Endothelial cell of umbilical vein (primary cell): ENCODE measurements around the gene CCDC85C. TPM values are rescaled to one million over a fixed set of nuclear protein-coding genes. Genes with fewer than 3 reads are reported as not detected.

Experiments used
- BruUV-seq: library from RNA; stranded (reverse); fragments of 400-500 nt; replicated peaks from 2 replicates; lab custom pipeline; 2021; lab: Mats Ljungman, UMichigan
- CTCF ChIA-PET: fragments of 300-600, 350-600 bp; sonication (Branson Sonifier 250); formaldehyde crosslinking; loops from one replicate; lab custom pipeline; 2021; ENCODE audit warnings: antibody characterized with exemption, inconsistent platforms; lab: Charles Lee
- POLR2A ChIA-PET: fragments of 300-600, 350-600 bp; sonication (Branson Sonifier 250); formaldehyde crosslinking; loops from one replicate; lab custom pipeline; 2021; ENCODE audit warnings: antibody characterized with exemption, inconsistent platforms; lab: Charles Lee
- DNase-seq: peaks from one replicate; pipeline ENCODE4 v3.0.0-alpha.2; 2011; ENCODE audit warnings: low read depth, low spot score
- FAIRE-seq: peaks from 2 replicates; lab custom pipeline; 2011; peaks lifted over from hg19 to GRCh38; lab: Jason Lieb, UNC
- H2AFZ ChIP-seq: 2 replicates; pipeline ENCODE4 v1.6.0; 2012; ENCODE audit warnings: low read depth, low read length, control low read depth, inconsistent platforms
- H3K27ac ChIP-seq: 2 replicates; pipeline ENCODE4 v1.5.1; 2011; ENCODE audit warnings: low read depth, mild to moderate bottlenecking, control low read depth, low read length, moderate library complexity; ENCODE audit not compliant: insufficient read depth
- H3K27me3 ChIP-seq, 2 experiments: 2 replicates each; pipeline versions ENCODE4 v1.6.0 to v1.6.1; 2011; ENCODE audit warnings: low read length in 2 of 2, mixed read lengths in 1 of 2; ENCODE audit not compliant: control insufficient read depth in 2 of 2, insufficient read depth in 2 of 2
- H3K36me3 ChIP-seq, 2 experiments: 2 replicates in 1 of 2; 3 replicates in 1 of 2; pipeline ENCODE4 v1.5.1; 2011; ENCODE audit warnings: low read length in 2 of 2, mild to moderate bottlenecking in 1 of 2, moderate library complexity in 1 of 2; ENCODE audit not compliant: control insufficient read depth in 2 of 2, insufficient read depth in 2 of 2; ENCODE audit errors: extremely low read depth in 1 of 2
- H3K4me1 ChIP-seq: 3 replicates; pipeline ENCODE4 v1.5.1; 2011; ENCODE audit warnings: mild to moderate bottlenecking, low read length; ENCODE audit not compliant: control insufficient read depth, insufficient read depth; ENCODE audit errors: extremely low read depth
- H3K4me2 ChIP-seq: 2 replicates; pipeline ENCODE4 v1.6.1; 2011; ENCODE audit warnings: low read length, control low read depth, mixed read lengths; ENCODE audit not compliant: insufficient read depth
- H3K4me3 ChIP-seq, 3 experiments: fragments of 200-600 bp in 1 of 3; sonication (generic), shearing (Covaris generic) in 1 of 3; replicated peaks in 1 of 3; 2 replicates each; pipeline ENCODE4 v1.5.1; 2011 to 2016; ENCODE audit warnings: control low read depth in 3 of 3, low read length in 3 of 3, mild to moderate bottlenecking in 2 of 3, inconsistent platforms in 1 of 3, low read depth in 1 of 3, moderate library complexity in 1 of 3; ENCODE audit not compliant: insufficient read depth in 1 of 3
- H3K79me2 ChIP-seq: 2 replicates; pipeline ENCODE4 v1.6.0; 2012; ENCODE audit warnings: low read length, inconsistent platforms; ENCODE audit not compliant: control insufficient read depth, insufficient read depth
- H3K9ac ChIP-seq: replicated peaks from 2 replicates; pipeline ENCODE3; 2011; ENCODE audit warnings: low read length, control low read depth; ENCODE audit not compliant: insufficient read depth; ENCODE audit errors: extremely low read depth
- H3K9me1 ChIP-seq: replicated peaks from 3 replicates; pipeline ENCODE4 v1.6.0; 2011; ENCODE audit warnings: mild to moderate bottlenecking, low read length; ENCODE audit not compliant: control insufficient read depth, insufficient read depth; ENCODE audit errors: extremely low read depth
- H3K9me3 ChIP-seq: replicated peaks from 2 replicates; pipeline ENCODE4 v1.5.1; 2012; ENCODE audit warnings: low read length, inconsistent platforms; ENCODE audit not compliant: control insufficient read depth, insufficient read depth
- H4K20me1 ChIP-seq: replicated peaks from 2 replicates; pipeline ENCODE3; 2011; ENCODE audit warnings: mild to moderate bottlenecking, low read length; ENCODE audit not compliant: control insufficient read depth, insufficient read depth; ENCODE audit errors: extremely low read depth
- JUN ChIP-seq: IDR thresholded peaks from 2 replicates; pipeline ENCODE4 v1.6.1; 2011; ENCODE audit warnings: borderline replicate concordance, low read depth; ENCODE audit not compliant: insufficient read length, insufficient read depth
- MAX ChIP-seq: IDR thresholded peaks from 2 replicates; pipeline ENCODE4 v1.6.1; 2011; ENCODE audit not compliant: insufficient read depth, insufficient read length
- MYC ChIP-seq: IDR thresholded peaks from one replicate; pipeline ENCODE4 v1.6.1; 2011; ENCODE audit warnings: mild to moderate bottlenecking, low read depth, low read length
- POLR2A ChIP-seq: IDR thresholded peaks from 2 replicates; pipeline ENCODE4 v1.6.1; 2012; ENCODE audit warnings: low read depth, mild to moderate bottlenecking, control low read depth, low read length
- POLR2AphosphoS5 ChIP-seq: IDR thresholded peaks from 2 replicates; pipeline ENCODE4 v1.6.1; 2012; ENCODE audit warnings: low read depth, mild to moderate bottlenecking, control low read depth, low read length, moderate library complexity; ENCODE audit not compliant: insufficient read depth
- dilution Hi-C: fragments of 300-500 bp; cut with MboI; formaldehyde crosslinking; loops from one replicate; pipeline ENCODE4 v1.15.0; 2019; ENCODE audit warnings: low sequenced_read_pairs; ENCODE audit not compliant: extremely low pct_ligation_motif_present
- intact Hi-C: fragments of 100-400 bp; cut with micrococcal nuclease; formaldehyde crosslinking; loops from one replicate; pipeline ENCODE4 v1.10.0; 2022
- polyA plus RNA-seq, 4 experiments: library from polyadenylated mRNA; depleted of rRNA in 3 of 4; stranded (reverse) in 3 of 4; unstranded in 1 of 4; fragments of >200 nt; gene quantifications; 2 replicates each; pipeline versions ENCODE4 v1.2.1 to v1.2.3, GENCODE V29; 2011 to 2012; ENCODE audit warnings: missing spikeins in 1 of 4
- total RNA-seq: library from RNA; stranded (reverse); gene quantifications from 2 replicates; pipeline ENCODE4 v1.2.3, GENCODE V29; 2021
- TF ChIP-seq, protein P1 (sequence below), 2 donors: IDR thresholded peaks; 1 replicate in 1 of 2; 2 replicates in 1 of 2; pipeline ENCODE4 v1.5.1; 2011; ENCODE audit warnings: low read length in 2 of 2, mild to moderate bottlenecking in 2 of 2, moderate library complexity in 2 of 2, control low read depth in 1 of 2, inconsistent platforms in 1 of 2, low read depth in 1 of 2; ENCODE audit not compliant: insufficient read depth in 1 of 2; ENCODE audit errors: extremely low read depth in 1 of 2

Gene CCDC85C
- total and polyA plus RNA-seq, 2 donors (not counting 3 experiments of a cell fraction or from before 2014, with no cell fraction given) = 7.5 to 17.8 TPM

GRCh38 chr14:99479160-99479905, 124.7 kb downstream of the CCDC85C start:
- peaks cover 23% of the 10 kb centered on the region for H3K4me1 ChIP-seq
- peak overlapping the region; percentile 36 for H3K27ac ChIP-seq
- POLR2A ChIA-PET = interaction anchor here (2.2 kb wide), 1 partner anchor 12 kb away, joined by 7 read pairs; no protein-coding TSS in a partner anchor
- H3K4me3 ChIP-seq = peak overlapping the region; percentile 3 to 87 (median 61)
- H3K79me2 ChIP-seq = peaks cover 85% of the 10 kb centered on the region
- FAIRE-seq (no peak), DNase-seq (peak; percentile 11)
- no peaks in the 10 kb centered on the region for H3K9me1 ChIP-seq
- H3K27me3 ChIP-seq = no peaks in the 10 kb centered on the region
- no peak overlapping the region for H2AFZ ChIP-seq
- no peaks in the 10 kb centered on the region for H3K36me3 ChIP-seq
- no peaks in the 10 kb centered on the region for H3K9me3 ChIP-seq
- H4K20me1 ChIP-seq = peaks cover 17% of the 10 kb centered on the region
- peak overlapping the region; percentile 87 for H3K4me2 ChIP-seq
- CTCF ChIA-PET = interaction anchor here (1.0 kb wide), 1 partner anchor 12 kb away, joined by 3 read pairs; no protein-coding TSS in a partner anchor
- dilution Hi-C loops (no loop called here), intact Hi-C loops (no loop called here)
- peak overlapping the region; percentile 74 for H3K9ac ChIP-seq
- BruUV-seq = TSS peak; percentile 25
- TF ChIP-seq MYC (no peak), POLR2A (no peak), POLR2AphosphoS5 (no peak), MAX (no peak), JUN (no peak)
- TF ChIP-seq, protein P1, sequence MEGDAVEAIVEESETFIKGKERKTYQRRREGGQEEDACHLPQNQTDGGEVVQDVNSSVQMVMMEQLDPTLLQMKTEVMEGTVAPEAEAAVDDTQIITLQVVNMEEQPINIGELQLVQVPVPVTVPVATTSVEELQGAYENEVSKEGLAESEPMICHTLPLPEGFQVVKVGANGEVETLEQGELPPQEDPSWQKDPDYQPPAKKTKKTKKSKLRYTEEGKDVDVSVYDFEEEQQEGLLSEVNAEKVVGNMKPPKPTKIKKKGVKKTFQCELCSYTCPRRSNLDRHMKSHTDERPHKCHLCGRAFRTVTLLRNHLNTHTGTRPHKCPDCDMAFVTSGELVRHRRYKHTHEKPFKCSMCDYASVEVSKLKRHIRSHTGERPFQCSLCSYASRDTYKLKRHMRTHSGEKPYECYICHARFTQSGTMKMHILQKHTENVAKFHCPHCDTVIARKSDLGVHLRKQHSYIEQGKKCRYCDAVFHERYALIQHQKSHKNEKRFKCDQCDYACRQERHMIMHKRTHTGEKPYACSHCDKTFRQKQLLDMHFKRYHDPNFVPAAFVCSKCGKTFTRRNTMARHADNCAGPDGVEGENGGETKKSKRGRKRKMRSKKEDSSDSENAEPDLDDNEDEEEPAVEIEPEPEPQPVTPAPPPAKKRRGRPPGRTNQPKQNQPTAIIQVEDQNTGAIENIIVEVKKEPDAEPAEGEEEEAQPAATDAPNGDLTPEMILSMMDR (IDR thresholded peaks at IDR 0.05; ENCODE audit: extremely low read depth in 1 of 2, insufficient read depth in 1 of 2, low read depth in 1 of 2, low read length in 2 of 2) = no peak
